SK-N-SH (cell line): ENCODE measurements around the gene ITGAL. TPM values are rescaled to one million over a fixed set of nuclear protein-coding genes. Genes with fewer than 3 reads are reported as not detected.

Experiments
- CTCF ChIA-PET: fragments of 300-600, 350-600 bp; formaldehyde crosslinking; extraction: SDS; loops from one replicate; lab custom pipeline; 2021; lab: Yijun Ruan, JAX
- POLR2A ChIA-PET: fragments of 350-600 bp; sonication (Branson Sonifier 250); formaldehyde crosslinking; extraction: SDS; loops from one replicate; lab custom pipeline; 2020; ENCODE audit warnings: antibody characterized with exemption, inconsistent platforms; lab: Yijun Ruan, JAX
- DNase-seq: peaks from one replicate; pipeline ENCODE4 v3.0.0; 2012
- H2AFZ ChIP-seq: fragments of 200-600 bp; sonication (generic); 2 replicates; pipeline ENCODE4 v1.8.1; 2016; ENCODE audit warnings: antibody characterized with exemption, mild to moderate bottlenecking, low read depth
- H3F3A ChIP-seq: fragments of 200-600 bp; sonication (generic); replicated peaks from 2 replicates; pipeline ENCODE3; 2016; ENCODE audit warnings: antibody characterized with exemption, mild to moderate bottlenecking; ENCODE audit not compliant: insufficient read depth
- H3K27ac ChIP-seq, 2 experiments: fragments of 200-500 bp in 1 of 2; fragments of 200-600 bp in 1 of 2; sonication (Bioruptor generic) in 1 of 2; sonication (generic), shearing (Covaris generic) in 1 of 2; 2 replicates each; pipeline versions ENCODE4 v1.5.1 to v1.6.1; 2014 to 2016; ENCODE audit warnings: low read depth in 2 of 2, inconsistent platforms in 1 of 2, low read length in 1 of 2, mild to moderate bottlenecking in 1 of 2, mixed read lengths in 1 of 2
- H3K27me3 ChIP-seq: fragments of 200-600 bp; sonication (generic), shearing (Covaris generic); 2 replicates; pipeline ENCODE4 v1.6.1; 2016; ENCODE audit warnings: mixed run types; ENCODE audit not compliant: insufficient read depth
- H3K36me3 ChIP-seq, 2 experiments: fragments of 200-500 bp in 1 of 2; fragments of 200-600 bp in 1 of 2; sonication (Bioruptor generic) in 1 of 2; sonication (generic) in 1 of 2; replicated peaks in 1 of 2; 2 replicates each; pipeline versions ENCODE3 to v1.5.1; 2014 to 2016; ENCODE audit warnings: low read length in 1 of 2, mild to moderate bottlenecking in 1 of 2; ENCODE audit not compliant: insufficient read depth in 2 of 2, control insufficient read depth in 1 of 2
- H3K4me1 ChIP-seq, 2 experiments: fragments of 200-500 bp in 1 of 2; fragments of 200-600 bp in 1 of 2; sonication (Bioruptor generic) in 1 of 2; sonication (generic), shearing (Covaris generic) in 1 of 2; 2 replicates each; pipeline versions ENCODE4 v1.5.1 to v1.6.1; 2014 to 2016; ENCODE audit warnings: low read depth in 1 of 2, low read length in 1 of 2, mixed run types in 1 of 2; ENCODE audit not compliant: insufficient read depth in 2 of 2, control insufficient read depth in 1 of 2
- H3K4me2 ChIP-seq: fragments of 200-600 bp; sonication (generic), shearing (Covaris generic); 2 replicates; pipeline ENCODE4 v1.6.1; 2017; ENCODE audit warnings: mixed run types
- H3K4me3 ChIP-seq, 2 experiments: fragments of 200-500 bp in 1 of 2; fragments of 200-600 bp in 1 of 2; sonication (Bioruptor generic) in 1 of 2; sonication (generic), shearing (Covaris generic) in 1 of 2; 2 replicates each; pipeline versions ENCODE4 v1.5.1 to v1.8.1; 2014 to 2016; ENCODE audit warnings: low read depth in 2 of 2, inconsistent platforms in 1 of 2, low read length in 1 of 2, mild to moderate bottlenecking in 1 of 2, mixed read lengths in 1 of 2, moderate library complexity in 1 of 2
- H3K79me2 ChIP-seq: fragments of 200-600 bp; sonication (generic); 2 replicates; pipeline ENCODE4 v1.8.1; 2017; ENCODE audit warnings: mild to moderate bottlenecking; ENCODE audit not compliant: insufficient read depth
- H3K9ac ChIP-seq: fragments of 200-600 bp; sonication (generic); 2 replicates; pipeline ENCODE4 v1.6.1; 2017; ENCODE audit warnings: mixed run types
- H3K9me2 ChIP-seq: fragments of 200-600 bp; sonication (generic); 2 replicates; pipeline ENCODE4 v1.6.1; 2017; ENCODE audit warnings: mixed run types
- H3K9me3 ChIP-seq: fragments of 200-600 bp; sonication (generic); 2 replicates; pipeline ENCODE4 v1.6.1; 2017; ENCODE audit warnings: mixed run types, mild to moderate bottlenecking, moderate library complexity
- H4K20me1 ChIP-seq: fragments of 200-600 bp; sonication (generic); 2 replicates; pipeline ENCODE4 v1.6.1; 2017; ENCODE audit warnings: mild to moderate bottlenecking, mixed run types; ENCODE audit not compliant: insufficient read depth
- CHD2 ChIP-seq: fragments of 150-350 bp; IDR thresholded peaks from 2 replicates; pipeline ENCODE4 v1.6.1; 2018; ENCODE audit warnings: low read length; ENCODE audit not compliant: partially characterized antibody
- CTCF ChIP-seq: fragments of 200-600 bp; sonication (generic); IDR thresholded peaks from 2 replicates; pipeline ENCODE4 v1.6.1; 2017; ENCODE audit warnings: antibody characterized with exemption, mild to moderate bottlenecking, moderate library complexity
- ELF1 ChIP-seq: IDR thresholded peaks from 2 replicates; pipeline ENCODE4 v1.4.0; 2012
- FOSL2 ChIP-seq: IDR thresholded peaks from 2 replicates; pipeline ENCODE4 v1.4.0; 2012; ENCODE audit warnings: low read depth, mild to moderate bottlenecking, moderate library complexity, borderline replicate concordance
- FOXJ3 ChIP-seq: sonication (generic); formaldehyde crosslinking; IDR thresholded peaks from 2 replicates; pipeline ENCODE4 v1.5.1; 2020; ENCODE audit warnings: mild to moderate bottlenecking, missing genetic modification reagents
- GABPA ChIP-seq: IDR thresholded peaks from 2 replicates; pipeline ENCODE4 v1.4.0; 2012; ENCODE audit warnings: low read depth, mild to moderate bottlenecking
- GATA2 ChIP-seq: sonication (generic); formaldehyde crosslinking; IDR thresholded peaks from 2 replicates; pipeline ENCODE4 v1.5.0; 2020; ENCODE audit warnings: mild to moderate bottlenecking, missing genetic modification reagents
- IRF3 ChIP-seq: fragments of 150-350 bp; IDR thresholded peaks from 2 replicates; pipeline ENCODE4 v1.6.1; 2016; ENCODE audit warnings: mild to moderate bottlenecking, low read depth, low read length
- MAX ChIP-seq: IDR thresholded peaks from 2 replicates; pipeline ENCODE4 v1.4.0; 2012; ENCODE audit warnings: low read depth
- MEF2A ChIP-seq: IDR thresholded peaks from 2 replicates; pipeline ENCODE4 v1.4.0; 2012; ENCODE audit warnings: low read depth, borderline replicate concordance
- NFIC ChIP-seq: IDR thresholded peaks from 2 replicates; pipeline ENCODE4 v1.4.0; 2012; ENCODE audit warnings: borderline replicate concordance
- RCOR1 ChIP-seq: fragments of 150-350 bp; IDR thresholded peaks from 2 replicates; pipeline ENCODE4 v1.6.1; 2017; ENCODE audit warnings: antibody characterized with exemption, low read length
- SMC3 ChIP-seq: IDR thresholded peaks from 2 replicates; pipeline ENCODE4 v1.6.1; 2012; ENCODE audit warnings: low read depth, low read length, improper control_type of control experiment
- TAF1 ChIP-seq: IDR thresholded peaks from 2 replicates; pipeline ENCODE4 v1.6.1; 2012; ENCODE audit warnings: low read depth, mild to moderate bottlenecking, low read length, moderate library complexity, borderline replicate concordance
- TEAD4 ChIP-seq: IDR thresholded peaks from 2 replicates; pipeline ENCODE4 v1.4.0; 2012; ENCODE audit warnings: mild to moderate bottlenecking, borderline replicate concordance; ENCODE audit not compliant: insufficient read depth
- USF2 ChIP-seq: fragments of 150-350 bp; IDR thresholded peaks from 2 replicates; pipeline ENCODE4 v1.6.1; 2017; ENCODE audit warnings: antibody characterized with exemption, low read length, low read depth, borderline replicate concordance
- YY1 ChIP-seq: IDR thresholded peaks from 2 replicates; pipeline ENCODE4 v1.4.0; 2012; ENCODE audit warnings: low read depth, mild to moderate bottlenecking
- ZBTB33 ChIP-seq: IDR thresholded peaks from 2 replicates; pipeline ENCODE4 v1.4.0; 2012; ENCODE audit warnings: low read depth, borderline replicate concordance
- WGBS: methylation state at CpG from one replicate; pipeline ENCODE4 v1.1.6; 2017; ENCODE audit warnings: low lambda C conversion rate; 5-methylcytosine and 5-hydroxymethylcytosine counted together
- polyA plus RNA-seq, 3 experiments: library from polyadenylated mRNA; depleted of rRNA; stranded (reverse); fragments of >200 nt; gene quantifications; 2 replicates each; pipeline ENCODE4 v1.2.3, GENCODE V29; 2012

Gene ITGAL
- polyA plus RNA-seq, 1 of the 3 experiments (the other 2 are of a cell fraction): 0.12 TPM

- Histone ChIP-seq H3K4me2 (no peak overlapping the region), H2AFZ (no peak overlapping the region), H3K27me3 (no peaks in the 10 kb centered on the region), H3K27ac (no peak overlapping the region), H3F3A (no peaks in the 10 kb centered on the region), H3K9me2 (no peaks in the 10 kb centered on the region), H3K4me1 (peaks cover 0 to 3% of the 10 kb centered on the region in 2 experiments; a peak in 1 of 4 replicates), H3K36me3 (peaks cover 0 to 21% of the 10 kb centered on the region in 2 experiments), H3K4me3 (no peak overlapping the region), H3K79me2 (peaks cover 26% of the 10 kb centered on the region), H4K20me1 (no peaks in the 10 kb centered on the region), H3K9ac (no peak overlapping the region), H3K9me3 (no peaks in the 10 kb centered on the region)
- CTCF ChIA-PET: interaction anchor here (1.5 to 4.1 kb wide), 2 partner anchors 17 to 103 kb away, joined by 3 to 16 read pairs; no protein-coding TSS in a partner anchor
- DNase-seq: no peak
- TF ChIP-seq TEAD4 (no peak), CTCF (no peak), MEF2A (no peak), SMC3 (no peak), MAX (no peak), NFIC (no peak)
- 90% methylated on average over 2 of the region's 4 CpGs for WGBS
- POLR2A ChIA-PET: no interaction called here
Observed at GRCh38 chr16:30552956-30553355, 80.4 kb downstream of the ITGAL start.

- Histone ChIP-seq H2AFZ (no peak overlapping the region), H3K4me1 (peaks cover 0 to 3% of the 10 kb centered on the region in 2 experiments; a peak in 1 of 4 replicates), H3K79me2 (peaks cover 26% of the 10 kb centered on the region), H3K4me3 (no peak overlapping the region), H3K9ac (no peak overlapping the region), H4K20me1 (no peaks in the 10 kb centered on the region), H3F3A (no peaks in the 10 kb centered on the region), H3K9me3 (no peaks in the 10 kb centered on the region), H3K27me3 (no peaks in the 10 kb centered on the region), H3K9me2 (no peaks in the 10 kb centered on the region), H3K4me2 (no peak overlapping the region), H3K36me3 (peaks cover 0 to 21% of the 10 kb centered on the region in 2 experiments), H3K27ac (no peak overlapping the region)
- DNase-seq: no peak
- ChIA-PET POLR2A (no interaction called here), CTCF (interaction anchor here (1.5 to 4.1 kb wide), 2 partner anchors 17 to 104 kb away, joined by 3 to 16 read pairs; no protein-coding TSS in a partner anchor)
- WGBS: 98% methylated on average over 2 of the region's 2 CpGs
- TF ChIP-seq YY1: no peak
- no peak for TF ChIP-seq CTCF
- no peak for TF ChIP-seq GABPA
- no peak for TF ChIP-seq TAF1
- no peak for TF ChIP-seq IRF3
- no peak for TF ChIP-seq ZBTB33
- no peak for TF ChIP-seq GATA2 (CRISPR knock-in tag)
- TF ChIP-seq USF2: no peak
- no peak for TF ChIP-seq FOSL2
- no peak for TF ChIP-seq CHD2
- no peak for TF ChIP-seq TEAD4
- no peak for TF ChIP-seq MAX
- no peak for TF ChIP-seq ELF1
- no peak for TF ChIP-seq FOXJ3 (CRISPR knock-in tag)
- no peak for TF ChIP-seq RCOR1
Observed at GRCh38 chr16:30553393-30553899, 80.9 kb downstream of the ITGAL start.
